Activated T-cell treated with anti-CD3 and anti-CD28 coated beads, Interleukin-2, amount 50 U/mL, for 24 hours (primary cell): ENCODE measurements around the gene FAM32A.
"Not testable (repeated sequence)": the region's sequence is repeated elsewhere in the genome, so short reads cannot be mapped to it uniquely, and the experiment has no call there.

ENCODE experiments used
- DNase-seq: peaks from one replicate; pipeline ENCODE4 v3.0.0-alpha.2; 2020
- H3K27ac Mint-ChIP-seq: 2 replicates; pipeline ENCODE4 v1.8.0; 2020; ENCODE audit warnings: mild to moderate bottlenecking, mixed read lengths
- H3K27me3 Mint-ChIP-seq: 2 replicates; pipeline ENCODE4 v1.8.0; 2020; ENCODE audit warnings: mixed read lengths
- H3K36me3 Mint-ChIP-seq: 2 replicates; pipeline ENCODE4 v1.8.0; 2020; ENCODE audit warnings: low read depth, mixed read lengths
- H3K4me1 Mint-ChIP-seq: 2 replicates; pipeline ENCODE4 v1.8.0; 2020; ENCODE audit warnings: low read depth, mixed read lengths
- H3K4me3 Mint-ChIP-seq: 2 replicates; pipeline ENCODE4 v1.8.0; 2020; ENCODE audit warnings: mild to moderate bottlenecking, moderate library complexity, mixed read lengths
- H3K9me3 Mint-ChIP-seq: 2 replicates; pipeline ENCODE4 v1.8.0; 2020; ENCODE audit warnings: mixed read lengths

The FAM32A gene

DNA sequence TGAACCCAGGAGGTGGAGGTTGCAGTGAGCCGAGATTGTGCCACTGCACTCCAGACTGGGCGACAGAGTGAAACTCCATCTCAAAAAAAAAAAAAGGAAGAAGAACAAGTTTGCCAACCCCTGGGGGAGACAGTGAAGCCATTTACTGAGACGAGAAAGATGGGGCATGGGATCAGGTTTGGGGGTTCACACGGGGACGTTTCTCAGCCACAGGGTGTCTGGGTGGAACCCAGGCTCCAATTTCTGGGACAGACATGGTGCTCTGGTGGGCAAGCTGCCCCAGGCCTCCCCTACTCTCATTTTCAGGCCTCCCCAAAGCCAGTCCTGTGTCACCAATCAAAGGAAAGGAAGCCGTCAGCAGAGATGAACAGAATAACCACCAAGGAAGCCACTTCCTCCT is 28.3 kb upstream of the FAM32A start:
- H3K9me3 Mint-ChIP-seq: no peaks in the 10 kb centered on the region
- no peak overlapping the region for H3K27ac Mint-ChIP-seq
- peaks cover 19% of the 10 kb centered on the region for H3K4me1 Mint-ChIP-seq
- no peak for DNase-seq
- H3K27me3 Mint-ChIP-seq: no peaks in the 10 kb centered on the region
- peaks cover 55% of the 10 kb centered on the region for H3K36me3 Mint-ChIP-seq
- no peak overlapping the region for H3K4me3 Mint-ChIP-seq

DNA sequence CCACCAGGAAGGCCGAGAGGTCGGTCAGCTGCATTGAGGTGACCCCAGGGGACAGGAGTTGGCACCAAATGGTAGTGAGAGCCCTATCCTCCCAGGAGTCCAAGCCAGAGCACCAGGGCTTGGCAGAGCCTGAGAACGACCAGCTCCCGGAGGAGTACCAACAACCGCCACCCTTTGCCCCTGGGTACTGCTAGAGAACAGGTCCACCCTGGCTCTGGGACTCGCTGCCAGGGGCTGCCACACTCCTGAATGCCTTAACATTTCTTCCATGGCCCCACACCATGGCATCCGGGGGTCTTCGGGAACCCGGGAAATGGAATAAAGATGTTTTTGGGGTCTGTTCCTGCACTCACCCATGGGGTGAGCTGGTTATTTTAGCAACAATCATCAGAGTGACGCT is 27.6 kb upstream of the FAM32A start:
- H3K4me1 Mint-ChIP-seq: peaks cover 20% of the 10 kb centered on the region
- H3K27ac Mint-ChIP-seq: no peak overlapping the region
- H3K27me3 Mint-ChIP-seq: no peaks in the 10 kb centered on the region
- DNase-seq: no peak
- peaks cover 52% of the 10 kb centered on the region for H3K36me3 Mint-ChIP-seq
- no peaks in the 10 kb centered on the region for H3K9me3 Mint-ChIP-seq
- H3K4me3 Mint-ChIP-seq: no peak overlapping the region

DNA sequence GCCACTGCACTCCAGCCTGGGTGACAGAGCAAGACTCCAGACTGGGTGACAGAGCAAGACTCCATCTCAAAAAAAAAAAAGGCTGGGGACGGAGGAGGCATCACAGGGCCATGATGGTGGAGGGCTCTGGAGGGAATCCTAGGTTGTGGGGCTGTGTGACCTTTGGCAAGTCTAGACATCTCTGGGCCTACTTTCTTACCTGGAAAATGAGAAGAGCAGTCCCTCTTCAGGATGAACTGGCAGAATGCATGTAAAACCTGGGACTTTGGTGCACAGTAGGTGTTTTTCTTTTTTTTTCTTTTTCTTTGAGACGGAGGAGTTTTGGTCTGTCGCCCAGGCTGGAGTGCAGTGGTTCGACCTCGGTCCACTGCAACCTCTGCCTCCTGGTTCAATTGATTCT is 25.6 kb upstream of the FAM32A start:
- no peak overlapping the region for H3K4me3 Mint-ChIP-seq
- no peaks in the 10 kb centered on the region for H3K9me3 Mint-ChIP-seq
- H3K27ac Mint-ChIP-seq: no peak overlapping the region
- H3K27me3 Mint-ChIP-seq: no peaks in the 10 kb centered on the region
- H3K36me3 Mint-ChIP-seq: peaks cover 32% of the 10 kb centered on the region
- peaks cover 20% of the 10 kb centered on the region for H3K4me1 Mint-ChIP-seq
- no peak for DNase-seq

DNA sequence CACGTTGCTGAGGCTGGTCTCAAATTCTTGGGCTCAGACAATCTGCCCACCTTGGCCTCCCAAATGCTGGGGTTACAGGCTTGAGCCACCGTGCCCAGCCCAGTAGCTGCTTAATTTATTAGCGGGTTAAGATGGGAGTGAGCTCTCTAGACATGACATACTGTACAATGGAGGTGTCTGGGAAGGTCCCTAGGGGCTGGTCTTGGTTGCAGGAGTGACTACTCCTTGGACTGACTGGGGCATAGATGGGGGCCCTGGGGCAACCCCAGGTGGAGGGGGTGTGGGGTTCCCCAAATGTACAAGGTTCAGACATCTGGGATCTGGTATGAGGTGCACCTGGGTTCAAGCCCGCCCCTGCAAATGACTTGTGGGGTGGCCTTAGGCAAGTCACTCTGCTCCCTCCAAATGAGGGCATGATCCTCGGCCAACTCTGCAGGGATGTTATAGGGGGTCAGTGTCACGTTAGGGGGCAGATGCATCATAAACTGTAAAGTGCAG is 24.7 kb upstream of the FAM32A start:
- no peaks in the 10 kb centered on the region for H3K27me3 Mint-ChIP-seq
- peaks cover 20% of the 10 kb centered on the region for H3K4me1 Mint-ChIP-seq
- DNase-seq: peak; percentile 43
- no peaks in the 10 kb centered on the region for H3K9me3 Mint-ChIP-seq
- peaks cover 25% of the 10 kb centered on the region for H3K36me3 Mint-ChIP-seq
- H3K27ac Mint-ChIP-seq: peak overlapping the region; percentile 95
- peak overlapping the region; percentile 56 for H3K4me3 Mint-ChIP-seq

DNA sequence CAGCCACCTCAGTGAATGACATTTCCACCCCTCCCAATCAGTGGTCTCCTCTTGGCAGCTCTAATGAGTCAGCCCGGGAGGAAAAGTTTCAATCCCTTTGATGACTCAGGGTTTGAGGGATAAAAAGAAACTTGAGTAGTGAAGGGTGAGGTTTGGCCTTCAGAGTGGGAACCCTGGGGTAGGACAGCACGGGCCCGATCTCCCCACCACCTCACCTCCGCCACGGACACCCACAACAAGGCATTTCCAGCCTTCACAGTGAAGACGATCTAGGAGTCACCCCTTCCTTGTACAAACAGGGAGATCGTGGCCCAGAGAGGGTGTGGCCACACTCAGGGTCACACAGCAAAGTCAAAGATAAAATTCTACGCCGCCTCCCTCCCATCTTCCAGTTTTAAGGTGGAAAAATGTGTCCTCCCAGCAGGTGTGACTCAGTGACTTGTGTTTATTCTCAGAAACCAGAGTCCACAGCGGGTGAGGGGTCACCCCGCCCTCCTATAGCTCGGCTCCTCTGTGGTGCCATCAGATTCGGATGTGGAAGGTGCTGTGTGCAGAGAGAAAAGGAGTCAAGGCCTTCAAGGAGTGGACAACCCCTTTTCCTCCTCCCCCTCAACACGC is 24.2 kb upstream of the FAM32A start:
- Mint-ChIP-seq H3K4me1 (peaks cover 20% of the 10 kb centered on the region), H3K4me3 (peak overlapping the region; percentile 56), H3K27me3 (no peaks in the 10 kb centered on the region), H3K36me3 (peaks cover 20% of the 10 kb centered on the region), H3K27ac (peak overlapping the region; percentile 95), H3K9me3 (no peaks in the 10 kb centered on the region)
- peak; percentile 58 for DNase-seq

DNA sequence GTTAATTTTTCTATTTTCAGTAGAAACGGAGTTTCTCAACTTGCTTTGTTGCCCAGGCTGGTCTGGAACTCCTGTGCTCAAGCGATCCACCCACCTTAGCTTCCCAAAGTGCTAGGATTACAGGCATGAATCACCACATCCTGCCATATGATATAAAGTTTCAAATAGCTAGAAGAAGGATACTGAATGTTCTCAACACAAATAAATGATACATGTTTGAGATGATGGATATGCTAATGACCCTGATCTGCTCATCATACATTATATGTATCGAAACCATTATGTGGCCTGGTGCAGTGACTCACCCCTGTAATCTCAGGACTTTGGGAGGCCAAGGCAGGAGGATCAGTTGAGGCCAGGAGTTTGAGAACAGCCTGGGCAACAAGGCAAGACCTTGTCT is 23.4 kb upstream of the FAM32A start:
- H3K4me1 Mint-ChIP-seq: peaks cover 20% of the 10 kb centered on the region
- H3K4me3 Mint-ChIP-seq: no peak overlapping the region
- H3K27ac Mint-ChIP-seq: peak overlapping the region; percentile 89
- H3K9me3 Mint-ChIP-seq: no peaks in the 10 kb centered on the region
- DNase-seq: no peak
- H3K36me3 Mint-ChIP-seq: peaks cover 12% of the 10 kb centered on the region
- no peaks in the 10 kb centered on the region for H3K27me3 Mint-ChIP-seq

GRCh38 chr19:16164222-16164890 is 20.9 kb upstream of the FAM32A start:
- no peak for DNase-seq
- H3K4me3 Mint-ChIP-seq: no peak overlapping the region
- no peaks in the 10 kb centered on the region for H3K27me3 Mint-ChIP-seq
- no peaks in the 10 kb centered on the region for H3K9me3 Mint-ChIP-seq
- H3K27ac Mint-ChIP-seq: no peak overlapping the region
- peaks cover 28% of the 10 kb centered on the region for H3K4me1 Mint-ChIP-seq
- H3K36me3 Mint-ChIP-seq: no peaks in the 10 kb centered on the region

GRCh38 chr19:16166417-16166816 is 18.8 kb upstream of the FAM32A start:
- Mint-ChIP-seq H3K27ac (no peak overlapping the region), H3K27me3 (no peaks in the 10 kb centered on the region), H3K4me3 (no peak overlapping the region), H3K4me1 (peaks cover 14% of the 10 kb centered on the region), H3K9me3 (no peaks in the 10 kb centered on the region), H3K36me3 (no peaks in the 10 kb centered on the region)
- DNase-seq: no peak

DNA sequence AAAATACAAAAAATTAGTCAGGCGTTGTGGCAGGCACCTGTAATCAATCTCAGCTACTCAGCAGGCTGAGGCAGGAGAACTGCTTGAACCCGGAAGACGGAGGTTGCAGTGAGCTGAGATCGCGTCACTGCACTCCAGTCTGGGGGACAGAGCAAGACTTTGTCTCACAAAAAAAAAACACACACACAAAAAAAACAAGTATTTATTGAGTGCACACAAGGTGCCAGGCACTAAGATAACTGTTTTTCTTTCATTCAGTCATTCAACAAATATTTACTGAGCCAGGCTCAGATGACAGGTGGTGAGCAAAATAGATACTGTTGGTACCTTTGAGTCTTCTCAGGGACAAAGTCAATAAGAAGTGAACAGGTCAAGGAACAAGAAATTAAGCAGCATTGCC is 18.2 kb upstream of the FAM32A start:
- H3K27ac Mint-ChIP-seq: no peak overlapping the region
- H3K27me3 Mint-ChIP-seq: no peaks in the 10 kb centered on the region
- H3K9me3 Mint-ChIP-seq: no peaks in the 10 kb centered on the region
- no peaks in the 10 kb centered on the region for H3K36me3 Mint-ChIP-seq
- H3K4me1 Mint-ChIP-seq: peaks cover 9% of the 10 kb centered on the region
- no peak for DNase-seq
- H3K4me3 Mint-ChIP-seq: no peak overlapping the region

DNA sequence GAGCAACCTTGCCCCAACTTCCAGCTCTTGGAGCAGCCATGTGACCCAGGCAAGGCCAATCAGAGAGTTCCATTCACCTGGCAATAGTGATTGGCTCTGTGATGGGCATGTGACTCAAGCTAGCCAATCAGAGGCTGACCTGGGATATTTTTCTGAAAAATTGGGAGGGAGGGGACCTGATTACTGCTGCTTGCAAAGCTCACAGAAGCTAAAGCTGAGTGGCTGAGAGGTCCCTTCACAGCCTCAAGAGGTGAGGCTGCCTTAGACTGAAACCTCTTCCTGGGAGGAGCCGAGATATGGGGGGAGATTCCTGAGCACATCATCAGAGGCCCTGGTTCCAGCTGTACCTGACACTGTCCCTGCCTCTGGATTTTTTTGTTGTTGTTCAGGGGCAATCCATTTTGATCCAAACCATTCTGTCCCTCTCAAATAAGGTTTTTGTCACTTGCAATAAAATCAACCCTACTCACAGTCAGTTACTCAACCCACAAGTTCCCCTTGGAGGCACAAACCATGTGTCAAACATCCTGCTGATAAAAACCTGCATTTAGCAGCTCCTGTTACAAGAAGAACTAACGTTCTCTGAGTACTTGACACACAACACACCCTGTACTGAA is 16.6 kb upstream of the FAM32A start:
- Mint-ChIP-seq H3K36me3 (no peaks in the 10 kb centered on the region), H3K27me3 (no peaks in the 10 kb centered on the region), H3K4me3 (no peak overlapping the region), H3K4me1 (peaks cover 9% of the 10 kb centered on the region), H3K9me3 (no peaks in the 10 kb centered on the region), H3K27ac (no peak overlapping the region)
- no peak for DNase-seq

DNA sequence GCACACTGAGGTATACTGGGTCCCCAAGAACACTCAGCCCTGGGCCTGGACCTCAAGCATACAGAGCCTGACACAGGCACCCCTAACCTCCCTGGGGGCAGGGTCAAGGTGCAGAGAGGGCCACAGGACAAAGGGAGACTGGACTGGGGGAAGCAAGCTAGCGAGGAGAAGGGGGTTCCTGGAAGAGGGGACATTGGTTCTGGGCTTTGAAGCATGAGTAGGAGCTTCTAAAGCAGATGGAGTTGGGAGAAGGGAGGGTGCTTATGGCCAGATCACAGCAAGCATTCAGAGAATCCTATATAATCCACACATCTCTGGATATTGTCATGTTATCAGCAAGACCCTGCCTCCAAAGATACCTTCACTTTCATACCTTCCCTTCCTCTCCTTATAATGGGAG is 15.1 kb upstream of the FAM32A start:
- Mint-ChIP-seq H3K36me3 (no peaks in the 10 kb centered on the region), H3K27ac (no peak overlapping the region)

DNA sequence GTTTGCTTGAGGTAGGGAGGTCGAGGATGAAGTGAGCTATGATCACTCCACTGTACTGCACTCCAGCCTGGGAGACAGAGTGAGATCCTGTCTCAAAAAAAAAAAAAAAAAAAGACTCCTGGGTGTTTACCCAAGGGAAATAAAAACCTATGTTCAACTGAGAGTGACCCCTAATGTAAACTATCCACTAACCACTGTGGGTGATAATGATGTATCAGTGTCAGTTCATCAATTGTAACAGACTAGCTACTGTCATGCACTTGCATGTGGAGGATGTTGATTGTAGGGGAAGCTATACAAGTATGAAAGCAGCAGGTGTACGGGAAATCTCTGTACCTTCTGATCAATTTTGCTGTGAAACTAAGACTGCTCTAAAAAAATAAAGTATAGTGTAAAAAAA is 9.3 kb upstream of the FAM32A start:
- H3K36me3 Mint-ChIP-seq: no peaks in the 10 kb centered on the region
- no peaks in the 10 kb centered on the region for H3K27me3 Mint-ChIP-seq
- H3K9me3 Mint-ChIP-seq: peaks cover 2% of the 10 kb centered on the region
- no peak overlapping the region for H3K27ac Mint-ChIP-seq
- no peak overlapping the region for H3K4me3 Mint-ChIP-seq
- DNase-seq: no peak
- H3K4me1 Mint-ChIP-seq: no peaks in the 10 kb centered on the region

More for the DNA sequence above, 15.1 kb upstream of the FAM32A start:
- Mint-ChIP-seq H3K4me1 (peaks cover 9% of the 10 kb centered on the region), H3K9me3 (peaks cover 2% of the 10 kb centered on the region), H3K27me3 (no peaks in the 10 kb centered on the region), H3K4me3 (no peak overlapping the region)
- DNase-seq: no peak

GRCh38 chr19:16178866-16179265 is 6.3 kb upstream of the FAM32A start:
- not testable (repeated sequence) for H3K4me3 Mint-ChIP-seq, H3K27ac Mint-ChIP-seq, H3K27me3 Mint-ChIP-seq, H3K4me1 Mint-ChIP-seq, H3K9me3 Mint-ChIP-seq, DNase-seq, H3K36me3 Mint-ChIP-seq

DNA sequence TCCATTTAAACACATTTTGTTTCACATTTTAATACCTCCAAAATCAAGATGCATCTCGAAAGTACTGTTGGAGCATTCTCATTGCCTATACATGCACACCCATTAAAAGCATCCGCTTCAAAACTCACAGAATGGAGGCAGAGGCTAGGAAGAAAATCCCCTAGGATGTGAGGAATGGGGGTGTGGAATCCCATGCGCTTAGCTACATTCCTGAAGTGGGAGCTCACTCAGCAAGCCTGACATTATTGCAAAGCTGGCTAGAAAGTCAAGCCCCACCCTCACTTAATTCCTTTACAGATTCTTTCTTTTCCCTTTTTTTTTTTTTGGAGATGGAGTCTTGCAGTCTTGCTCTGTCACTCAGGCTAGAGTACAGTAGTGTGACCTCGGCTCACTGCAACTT is 4.6 kb upstream of the FAM32A start:
- H3K4me1 Mint-ChIP-seq: peaks cover 15% of the 10 kb centered on the region
- no peak overlapping the region for H3K27ac Mint-ChIP-seq
- H3K9me3 Mint-ChIP-seq: no peaks in the 10 kb centered on the region
- H3K36me3 Mint-ChIP-seq: peaks cover 6% of the 10 kb centered on the region
- no peaks in the 10 kb centered on the region for H3K27me3 Mint-ChIP-seq
- no peak for DNase-seq
- no peak overlapping the region for H3K4me3 Mint-ChIP-seq

DNA sequence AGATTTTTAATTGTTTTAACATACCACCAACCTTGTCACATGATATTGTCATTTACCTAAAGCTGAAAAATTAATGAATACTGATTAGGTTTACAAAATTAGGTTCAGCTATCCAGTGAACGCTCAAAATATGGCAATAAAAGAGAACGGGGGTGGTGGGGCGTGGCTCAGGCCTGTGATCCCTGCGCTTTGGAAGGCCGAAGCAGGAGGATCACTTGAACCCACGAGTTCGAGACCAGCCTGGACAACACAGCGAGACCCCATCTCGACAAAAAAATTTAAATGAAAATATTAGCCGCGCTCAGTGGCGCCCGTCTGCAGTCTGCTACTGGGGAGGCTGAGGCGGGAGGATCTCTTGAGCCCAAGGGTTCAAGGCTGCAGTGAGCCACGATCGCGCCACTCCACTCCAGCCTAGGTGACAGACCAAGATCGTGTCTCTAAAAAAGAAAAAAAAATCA is 516 bp upstream of the FAM32A start:
- H3K27me3 Mint-ChIP-seq: no peaks in the 10 kb centered on the region
- peak overlapping the region; percentile 99 for H3K27ac Mint-ChIP-seq
- no peak for DNase-seq
- H3K4me3 Mint-ChIP-seq: peak overlapping the region; percentile 100
- H3K4me1 Mint-ChIP-seq: peaks cover 39% of the 10 kb centered on the region
- no peaks in the 10 kb centered on the region for H3K9me3 Mint-ChIP-seq
- H3K36me3 Mint-ChIP-seq: peaks cover 40% of the 10 kb centered on the region
